ENCODE measurements around the gene ZNF8.
A peak's percentile ranks its signal among the peaks of the same experiment; 100 is the strongest.
"Not testable (repeated sequence)": the region's sequence is repeated elsewhere in the genome, so short reads cannot be mapped to it uniquely, and the experiment has no call there.

The ZNF8 gene

GRCh38 chr19:58336820-58337219 is 58.1 kb downstream of the ZNF8 start:
- no peak for DNase-seq (ENCODE audit: low read depth)

- DNase-seq (ENCODE audit: low read depth): no peak
Measured at GRCh38 chr19:58338336-58338735, 59.6 kb downstream of the ZNF8 start.

DNA sequence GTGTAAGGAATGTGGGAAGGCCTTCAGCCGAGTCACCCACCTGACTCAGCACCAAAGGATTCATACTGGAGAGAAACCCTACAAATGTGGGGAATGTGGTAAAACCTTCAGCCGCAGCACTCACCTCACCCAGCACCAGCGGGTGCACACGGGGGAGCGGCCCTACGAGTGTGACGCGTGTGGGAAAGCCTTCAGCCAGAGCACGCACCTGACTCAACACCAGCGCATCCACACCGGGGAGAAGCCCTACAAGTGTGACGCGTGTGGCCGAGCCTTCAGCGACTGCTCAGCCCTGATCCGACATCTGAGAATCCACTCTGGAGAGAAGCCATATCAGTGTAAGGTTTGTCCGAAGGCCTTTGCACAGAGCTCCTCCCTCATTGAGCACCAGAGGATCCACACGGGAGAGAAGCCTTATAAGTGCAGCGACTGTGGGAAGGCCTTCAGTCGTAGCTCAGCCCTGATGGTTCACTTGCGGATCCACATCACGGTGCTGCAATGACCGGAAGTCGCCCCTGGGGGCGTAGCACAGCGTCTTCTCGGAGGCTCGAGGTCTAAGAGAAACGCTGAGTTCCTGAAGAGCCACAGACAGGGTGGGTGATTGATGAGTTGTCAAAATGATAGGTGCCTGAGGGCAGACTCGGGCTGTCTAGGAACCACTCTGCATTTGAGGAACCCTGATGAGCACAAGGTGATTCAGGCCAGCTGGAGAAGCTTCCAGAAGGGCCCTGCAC is 60.2 kb downstream of the ZNF8 start:
- DNase-seq (ENCODE audit: low read depth): no peak

DNA sequence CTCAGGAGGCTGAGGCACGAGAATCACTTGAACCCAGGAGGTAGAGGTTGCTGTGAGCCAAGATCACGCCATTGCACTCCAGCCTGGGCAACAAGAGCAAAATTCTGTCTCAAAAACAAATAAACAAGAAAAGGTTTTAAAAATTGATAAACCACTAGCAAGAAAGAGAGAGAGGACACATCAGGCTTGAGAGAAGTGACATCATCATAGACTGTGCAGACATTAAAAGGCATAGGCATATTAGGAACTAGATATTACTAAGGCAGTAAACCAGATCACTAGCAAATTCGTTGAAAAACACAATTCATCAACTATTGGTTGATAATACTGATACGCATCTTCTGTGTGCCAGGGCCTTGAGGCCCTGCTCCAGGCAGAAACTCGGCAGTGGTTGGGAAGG is 66.8 kb downstream of the ZNF8 start:
- no peak for DNase-seq (ENCODE audit: low read depth)

- DNase-seq (ENCODE audit: low read depth): peak; percentile 66
Measured at GRCh38 chr19:58346961-58347929, 68.5 kb downstream of the ZNF8 start.

GRCh38 chr19:58348080-58348479 is 69.3 kb downstream of the ZNF8 start:
- DNase-seq (ENCODE audit: low read depth): not testable (repeated sequence)

DNA sequence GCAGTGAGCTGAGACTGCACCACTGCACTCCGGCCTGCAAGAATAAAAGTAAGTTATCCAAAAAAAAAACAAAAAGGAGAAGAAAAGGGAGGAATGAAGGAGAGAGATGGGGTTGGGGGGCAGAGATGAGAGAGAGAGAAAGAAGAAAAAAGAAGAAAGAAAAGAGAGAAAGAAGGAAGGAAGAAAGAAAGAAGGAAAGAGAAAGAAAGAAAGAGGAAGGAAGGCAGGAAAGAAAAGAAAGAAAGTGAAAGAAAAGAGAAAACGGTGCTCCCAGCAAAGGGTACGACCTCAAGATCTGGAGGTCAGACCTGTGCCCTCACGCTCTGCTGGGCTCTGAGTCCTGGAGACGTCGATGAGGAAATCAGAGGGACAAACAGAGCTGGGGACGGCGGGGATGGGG is 70.8 kb downstream of the ZNF8 start:
- no peak for DNase-seq (ENCODE audit: low read depth)

DNA sequence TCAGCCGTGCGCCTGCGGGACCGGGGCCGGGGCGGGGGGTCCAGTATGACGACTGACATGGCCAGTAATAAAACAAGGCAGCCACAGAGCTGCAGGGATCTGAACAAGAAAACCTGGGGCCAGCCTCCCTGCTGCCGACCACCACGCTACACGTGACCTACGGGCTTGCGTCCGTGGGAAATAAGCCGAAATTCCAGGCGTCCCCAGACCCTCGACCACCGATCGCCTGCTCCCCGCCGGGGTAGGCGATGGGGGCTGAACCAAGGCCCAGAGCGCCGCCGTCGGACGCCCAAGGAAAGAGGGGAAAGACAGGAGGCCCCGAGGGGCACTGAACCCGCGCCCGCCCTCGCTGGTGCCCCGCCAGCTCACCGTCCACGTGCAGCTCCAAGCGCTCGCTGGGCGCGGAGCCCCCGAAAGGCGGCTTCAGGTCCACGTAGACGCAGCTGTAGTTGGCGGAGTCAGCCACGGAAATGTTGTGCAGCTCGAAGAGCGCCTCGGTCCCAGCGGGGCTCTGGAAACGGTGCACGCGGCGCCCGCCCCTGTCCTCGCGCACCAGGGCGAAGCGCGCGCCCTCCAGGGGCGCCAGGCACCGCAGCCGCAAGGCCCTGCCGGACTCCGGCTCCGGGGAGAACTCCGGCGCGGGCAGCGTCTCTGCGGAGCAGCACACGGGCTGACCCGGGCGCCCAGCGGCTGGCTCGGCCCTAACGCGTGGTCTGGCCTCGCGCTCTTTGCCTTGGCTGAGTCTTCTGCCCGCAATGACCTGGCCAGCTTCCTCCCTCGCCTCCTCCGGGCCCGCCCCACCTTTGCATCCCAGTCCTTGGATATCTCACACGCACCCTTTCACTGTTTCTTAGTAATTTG is 71.5 kb downstream of the ZNF8 start:
- DNase-seq (ENCODE audit: low read depth): no peak

DNA sequence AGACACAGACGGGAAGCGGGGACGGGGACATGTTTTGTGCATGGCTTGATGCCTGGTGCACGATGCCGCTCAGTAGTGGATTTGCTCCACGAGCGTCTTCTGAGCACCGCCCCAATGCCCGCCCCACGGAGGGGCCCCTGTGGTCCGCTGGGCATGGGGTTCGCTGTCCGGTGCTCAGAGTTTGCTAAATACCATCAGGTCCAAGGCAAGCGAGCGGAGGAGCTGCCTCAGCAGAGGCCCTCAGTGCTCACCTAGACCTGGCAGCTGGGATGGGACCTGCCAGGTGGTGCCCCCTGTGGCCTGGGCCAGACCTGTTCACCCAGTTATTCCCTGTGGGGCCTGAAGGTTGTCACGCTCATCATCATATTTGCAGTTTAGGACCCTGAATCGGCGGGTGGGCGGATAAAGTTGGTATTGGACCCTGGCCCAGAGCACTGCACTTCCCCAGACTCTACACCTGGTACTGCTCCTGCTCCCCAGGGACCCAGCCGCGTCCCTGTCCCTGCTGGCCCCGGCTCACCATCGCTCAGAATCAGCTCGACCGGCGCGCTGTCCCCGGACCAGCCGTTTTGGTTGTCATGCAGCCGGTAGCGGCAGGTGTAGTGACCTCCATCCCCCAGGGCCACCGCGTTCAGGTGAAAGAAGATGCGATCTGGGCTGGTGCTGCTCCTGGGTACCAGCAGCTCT is 72.3 kb downstream of the ZNF8 start:
- DNase-seq (ENCODE audit: low read depth): no peak

GRCh38 chr19:58351558-58351878 is 72.8 kb downstream of the ZNF8 start:
- DNase-seq (ENCODE audit: low read depth): no peak

DNA sequence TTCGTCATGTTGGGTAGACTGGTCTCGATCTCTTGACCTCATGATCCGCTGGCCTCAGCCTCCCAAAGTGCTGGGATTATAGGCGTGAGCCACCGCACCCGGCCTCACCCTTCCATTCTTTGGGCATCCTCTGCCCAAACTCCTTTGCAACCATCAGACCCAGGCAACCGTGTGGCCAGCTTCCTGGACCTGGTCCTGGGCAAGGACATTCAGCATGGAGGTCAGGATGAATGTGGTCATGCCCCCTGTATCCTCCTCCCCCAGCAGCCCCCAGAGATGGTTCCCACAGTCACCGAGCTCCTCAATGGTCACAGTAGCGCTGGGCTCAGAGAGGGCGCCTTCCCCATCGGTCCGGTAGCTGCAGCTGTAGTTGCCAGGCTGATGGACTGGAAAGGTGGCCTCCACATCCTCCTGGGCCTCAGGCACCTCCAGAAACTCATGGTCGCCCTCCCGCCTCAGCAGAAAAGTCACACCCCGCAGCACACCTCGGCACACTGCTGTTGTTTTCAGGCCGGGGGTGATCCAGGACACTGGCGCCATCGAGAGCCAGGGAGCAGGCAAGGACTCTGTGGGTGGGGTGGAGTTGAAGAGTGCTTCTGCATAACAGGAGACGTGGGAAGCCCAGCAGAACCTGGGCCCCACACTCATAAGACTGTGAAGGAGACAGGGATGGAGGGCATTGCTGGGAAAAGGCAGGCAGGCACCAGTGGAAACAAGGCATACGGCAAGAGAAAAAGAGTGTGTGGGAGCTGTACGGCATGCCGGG is 73.4 kb downstream of the ZNF8 start:
- no peak for DNase-seq (ENCODE audit: low read depth)
